ENCODE data around the gene ZNF33B. TPM values are rescaled to one million over a fixed set of nuclear protein-coding genes. Genes with fewer than 3 reads are reported as not detected.

ZNF33B gene
- total RNA-seq, 1 experiment from 2014 or later: 39.6 TPM

GRCh38 chr10:42632564-42632963, 5.8 kb downstream of the ZNF33B start:
- Histone ChIP-seq H3K9ac (ENCODE audit: extremely low read depth, insufficient read length, low read length) (no peak overlapping the region), H3K27ac (ENCODE audit: insufficient read length, low read depth, low read length) (no peak overlapping the region), H2BK5ac (ENCODE audit: insufficient read length, low read length) (no peak overlapping the region), H3K4me1 (ENCODE audit: insufficient read depth, low read length) (no peaks in the 10 kb centered on the region), H3K4ac (ENCODE audit: low read depth, low read length) (no peak overlapping the region), H3K14ac (ENCODE audit: insufficient read depth, low read length) (no peak overlapping the region), H3T11ph (ENCODE audit: low read length) (no peak overlapping the region), H4K20me1 (ENCODE audit: control insufficient read depth, insufficient read depth, insufficient read length) (no peaks in the 10 kb centered on the region), H2AFZ (ENCODE audit: low read length) (no peak overlapping the region), H2BK20ac (ENCODE audit: low read depth, low read length, poor library complexity, severe bottlenecking) (no peak overlapping the region), H2AK5ac (ENCODE audit: insufficient read length, low read length) (no peak overlapping the region), H3K56ac (ENCODE audit: insufficient read length, low read depth, low read length) (no peak overlapping the region), H4K5ac (ENCODE audit: insufficient read length, low read depth, low read length) (no peak overlapping the region), H3K18ac (ENCODE audit: insufficient read length, low read depth, low read length) (no peak overlapping the region), H2BK15ac (ENCODE audit: low read depth, low read length) (no peak overlapping the region), H3K79me1 (ENCODE audit: insufficient read depth, low read depth, low read length, poor library complexity, severe bottlenecking) (no peaks in the 10 kb centered on the region), H2BK12ac (ENCODE audit: insufficient read length, low read depth, low read length) (no peak overlapping the region), H4K8ac (replicated peaks; ENCODE audit: insufficient read length, low read depth, low read length) (no peak overlapping the region), H4K91ac (ENCODE audit: insufficient read length, low read depth, low read length) (no peak overlapping the region), H3K9me3 (ENCODE audit: control insufficient read depth, low read depth, low read length) (no peaks in the 10 kb centered on the region), H3K23ac (ENCODE audit: insufficient read length, low read depth, low read length) (no peak overlapping the region), H2BK120ac (ENCODE audit: low read depth, low read length, poor library complexity, severe bottlenecking) (no peak overlapping the region), H3K4me2 (ENCODE audit: insufficient read depth, insufficient read length, low read length) (no peak overlapping the region), H3K27me3 (ENCODE audit: insufficient read depth, low read length) (no peaks in the 10 kb centered on the region), H3K23me2 (ENCODE audit: insufficient read length, low read depth, low read length, poor library complexity, severe bottlenecking) (peaks cover 2% of the 10 kb centered on the region), H3K79me2 (ENCODE audit: insufficient read depth, low read length) (no peaks in the 10 kb centered on the region; the same call in 1 of the 2 replicates)
- Mint-ChIP-seq H3K27ac (no peak overlapping the region), H3K27me3 (ENCODE audit: low read depth) (no peaks in the 10 kb centered on the region), H3K4me3 (no peak overlapping the region), H3K9me3 (no peaks in the 10 kb centered on the region), H3K4me1 (peaks cover 7 to 10% of the 10 kb centered on the region in 2 experiments), H3K36me3 (ENCODE audit: insufficient read depth in 1 of 3, low read depth in 3 of 3) (peaks cover 46 to 75% (median 63%) of the 10 kb centered on the region in 3 experiments)
- no peak for DNase-seq
- no peak for TF ChIP-seq CTCF (conservative IDR thresholded peaks at IDR 0.05)
- no CpG with 5 or more reads among the region's 3 CpGs for WGBS (ENCODE audit: extremely low coverage, insufficient read length, low lambda C conversion rate)

All from H9 (cell line).